ENCODE data around the gene ASCL3.

Gene ASCL3

DNA sequence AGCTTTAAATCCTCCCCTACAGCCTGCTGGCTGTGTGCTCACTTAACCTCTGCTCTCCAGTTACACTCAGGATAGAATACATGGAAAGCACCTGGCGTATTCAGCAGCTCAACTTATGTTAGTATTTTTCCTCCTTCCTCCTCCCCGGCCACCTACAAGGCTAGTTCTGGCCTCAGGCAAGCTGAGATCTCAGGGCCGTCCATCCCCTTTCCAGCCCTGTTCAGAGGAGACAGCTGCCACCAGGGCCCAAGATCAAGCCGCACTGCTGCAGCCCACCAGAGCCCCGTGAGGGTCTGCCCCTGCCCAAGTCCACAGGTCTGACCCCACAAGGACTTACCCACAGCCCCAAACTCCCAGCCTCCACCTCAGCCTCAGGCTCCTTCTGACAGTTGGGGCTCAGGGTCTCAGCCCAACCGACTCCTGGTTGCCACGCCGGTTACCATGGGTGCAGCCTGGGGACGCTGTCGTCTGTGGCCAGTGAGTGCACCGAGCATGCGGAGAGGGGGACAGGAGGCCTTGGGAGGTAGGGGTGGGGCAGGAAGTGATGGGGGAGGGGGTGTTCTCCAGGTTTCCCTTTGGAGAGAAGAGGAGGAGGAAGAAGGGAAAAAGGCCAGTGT, 10.1 kb downstream of the ASCL3 start, which contains the start of gene C11orf16:
Gene C11orf16, minus strand, starts transcription at position 384 of the 617 bp plus-strand sequence. CDS start 639 bp downstream, outside the sequence.
- no peak for DNase-seq (ENCODE audit: low read depth)
- no peak within 1 kb of the TSS for H3K4me3 ChIP-seq (ENCODE audit: low read depth, low read length)
- TF ChIP-seq, protein P1, sequence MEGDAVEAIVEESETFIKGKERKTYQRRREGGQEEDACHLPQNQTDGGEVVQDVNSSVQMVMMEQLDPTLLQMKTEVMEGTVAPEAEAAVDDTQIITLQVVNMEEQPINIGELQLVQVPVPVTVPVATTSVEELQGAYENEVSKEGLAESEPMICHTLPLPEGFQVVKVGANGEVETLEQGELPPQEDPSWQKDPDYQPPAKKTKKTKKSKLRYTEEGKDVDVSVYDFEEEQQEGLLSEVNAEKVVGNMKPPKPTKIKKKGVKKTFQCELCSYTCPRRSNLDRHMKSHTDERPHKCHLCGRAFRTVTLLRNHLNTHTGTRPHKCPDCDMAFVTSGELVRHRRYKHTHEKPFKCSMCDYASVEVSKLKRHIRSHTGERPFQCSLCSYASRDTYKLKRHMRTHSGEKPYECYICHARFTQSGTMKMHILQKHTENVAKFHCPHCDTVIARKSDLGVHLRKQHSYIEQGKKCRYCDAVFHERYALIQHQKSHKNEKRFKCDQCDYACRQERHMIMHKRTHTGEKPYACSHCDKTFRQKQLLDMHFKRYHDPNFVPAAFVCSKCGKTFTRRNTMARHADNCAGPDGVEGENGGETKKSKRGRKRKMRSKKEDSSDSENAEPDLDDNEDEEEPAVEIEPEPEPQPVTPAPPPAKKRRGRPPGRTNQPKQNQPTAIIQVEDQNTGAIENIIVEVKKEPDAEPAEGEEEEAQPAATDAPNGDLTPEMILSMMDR (IDR thresholded peaks at IDR 0.05; ENCODE audit: low read depth, low read length, missing control alignments) = no peak

DNA sequence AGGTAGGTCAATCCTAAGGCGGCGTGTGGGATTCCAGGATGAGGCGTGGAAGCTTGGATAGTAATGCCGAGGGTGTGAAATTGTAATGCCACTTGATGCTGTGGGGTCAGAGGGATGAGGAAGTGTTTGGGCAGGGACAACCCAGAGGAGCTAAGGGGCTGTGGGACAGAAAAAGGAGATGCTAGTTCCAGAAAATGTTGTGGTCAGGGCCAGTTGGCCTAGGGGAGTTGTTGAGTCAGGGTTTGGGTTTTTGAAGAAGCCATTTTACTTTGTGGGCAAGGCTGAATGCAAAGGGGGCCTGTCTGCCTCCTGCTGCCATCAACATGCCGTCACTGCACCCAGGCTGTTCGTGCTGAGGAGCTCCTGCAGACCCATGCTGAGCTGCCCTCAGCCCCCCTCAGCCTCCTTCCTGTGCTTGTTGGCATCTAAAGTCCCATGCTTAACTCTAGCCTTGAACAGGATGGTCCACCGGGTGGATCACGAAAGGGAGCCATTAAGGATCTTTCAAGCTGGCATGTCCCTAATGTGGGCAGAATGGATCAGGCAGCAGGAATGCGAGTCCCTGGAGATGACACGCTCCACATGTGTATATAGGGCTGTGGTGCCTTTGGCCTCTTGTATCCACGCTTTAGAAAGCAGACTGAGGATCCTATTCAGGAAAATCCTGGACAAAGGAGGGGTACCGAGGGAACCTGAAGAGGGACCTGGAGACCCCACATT, 12.2 kb downstream of the ASCL3 start:
- TF ChIP-seq, protein P1 (IDR thresholded peaks at IDR 0.05; ENCODE audit: low read depth, low read length, missing control alignments) = no peak
- no peak for DNase-seq (ENCODE audit: low read depth)
- no peak overlapping the region for H3K4me3 ChIP-seq (ENCODE audit: low read depth, low read length)

- TF ChIP-seq, protein P1 (IDR thresholded peaks at IDR 0.05; ENCODE audit: low read depth, low read length, missing control alignments) = no peak
- H3K4me3 ChIP-seq (ENCODE audit: low read depth, low read length) = no peak overlapping the region
- no peak for DNase-seq (ENCODE audit: low read depth)
These were observed 13.7 kb downstream of the ASCL3 start for GRCh38 chr11:8928981-8929615.

DNA sequence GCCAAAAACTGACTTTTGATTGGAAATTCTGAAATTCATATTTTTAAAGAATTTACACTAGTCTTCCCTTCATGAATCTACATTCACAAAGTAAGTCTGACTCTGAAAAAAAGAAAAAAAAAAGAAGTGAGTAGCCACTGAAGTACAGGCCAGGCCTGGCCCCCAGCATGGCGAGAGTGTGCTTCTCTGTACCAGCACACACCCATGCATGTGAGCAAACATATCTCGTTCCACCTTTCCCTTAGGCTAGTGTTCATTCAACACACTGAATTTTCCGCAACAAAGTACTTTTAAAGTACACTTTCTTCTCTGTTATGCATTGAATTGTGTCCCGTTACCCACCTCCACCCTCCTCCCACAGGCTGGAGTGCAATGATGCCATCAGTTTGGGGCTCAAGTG, 14.6 kb downstream of the ASCL3 start:
- no peak overlapping the region for H3K4me3 ChIP-seq (ENCODE audit: low read depth, low read length)
- DNase-seq (ENCODE audit: low read depth) = no peak
- TF ChIP-seq, protein P1 (IDR thresholded peaks at IDR 0.05; ENCODE audit: low read depth, low read length, missing control alignments) = no peak

- no peak overlapping the region for H3K4me3 ChIP-seq (ENCODE audit: low read depth, low read length)
- TF ChIP-seq, protein P1 (IDR thresholded peaks at IDR 0.05; ENCODE audit: low read depth, low read length, missing control alignments) = no peak
- no peak for DNase-seq (ENCODE audit: low read depth)
These were observed 15.6 kb downstream of the ASCL3 start for GRCh38 chr11:8927233-8927632.

DNA sequence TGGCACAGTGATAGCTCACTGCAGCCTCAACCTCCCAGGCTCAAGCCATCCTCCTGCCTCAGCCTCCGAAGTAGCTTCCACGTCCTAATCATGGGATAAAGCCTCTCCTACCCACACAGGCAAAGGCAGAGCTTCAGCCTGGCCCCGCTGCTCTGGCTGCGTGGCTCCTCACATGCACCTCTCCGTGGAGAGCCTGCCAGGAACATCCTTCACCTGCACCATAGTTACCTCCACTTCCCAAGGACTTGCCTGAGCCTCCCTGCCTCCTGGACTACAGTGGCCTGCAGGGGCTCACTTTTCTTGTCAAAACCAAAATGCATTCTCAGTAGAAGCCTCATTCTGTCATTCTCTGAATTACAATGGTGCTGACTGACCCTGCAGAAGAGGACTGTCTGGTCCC, 16.6 kb downstream of the ASCL3 start:
- TF ChIP-seq, protein P1 (IDR thresholded peaks at IDR 0.05; ENCODE audit: low read depth, low read length, missing control alignments) = no peak
- H3K4me3 ChIP-seq (ENCODE audit: low read depth, low read length) = no peak overlapping the region
- DNase-seq (ENCODE audit: low read depth) = no peak
